H1 (cell line): Measurements from ENCODE around the gene CYB5B. TPM values are rescaled to one million over a fixed set of nuclear protein-coding genes. Genes with fewer than 3 reads are reported as not detected.

Experiments
- JUND ChIP-seq: IDR thresholded peaks from 2 replicates; pipeline ENCODE4 v1.6.1; 2011; ENCODE audit warnings: mild to moderate bottlenecking, improper control_type of control experiment, low read length
- RFX5 ChIP-seq: IDR thresholded peaks from 2 replicates; pipeline ENCODE4 v1.6.1; 2011; ENCODE audit warnings: low read depth, low read length, improper control_type of control experiment, borderline replicate concordance
- SIRT6 ChIP-seq: IDR thresholded peaks from one replicate; pipeline ENCODE4 v1.7.1; 2012; ENCODE audit warnings: low read length, inconsistent platforms
- YY1 ChIP-seq: IDR thresholded peaks from 2 replicates; pipeline ENCODE4 v1.6.1; 2011; ENCODE audit warnings: low read depth, mild to moderate bottlenecking, low read length
- polyA plus RNA-seq, 7 experiments: library from polyadenylated mRNA; depleted of rRNA in 3 of 7; stranded (reverse) in 5 of 7; unstranded in 2 of 7; fragments of >200 nt in 5 of 7; fragments of 200-250 nt in 2 of 7; gene quantifications; 1 replicate in 5 of 7; 2 replicates in 1 of 7; 4 replicates in 1 of 7; pipeline versions ENCODE4 v1.2.1 to v1.2.3, GENCODE V29; 2011 to 2013; ENCODE audit warnings: missing spikeins in 2 of 7, mixed read lengths in 2 of 7
- total RNA-seq: library from RNA; stranded (reverse); fragmentation: NEBNext Ultra II Directional; extraction: Animal tissue kit (Norgen Biotek cat#: 25700); gene quantifications from 2 replicates; pipeline ENCODE4 v1.2.1, GENCODE V29; 2021

Gene CYB5B
- total and polyA plus RNA-seq, 2 of the 8 experiments (the other 6 are each of a cell fraction or from before 2014, with no cell fraction given), result 108 to 127 TPM

- TF ChIP-seq SIRT6 (no peak), JUND (no peak), RFX5 (no peak), YY1 (no peak)
- TF ChIP-seq, all 59 proteins: peak for 0
Measured at GRCh38 chr16:69485816-69486215, 61.4 kb downstream of the CYB5B start (continued).
